H1 (cell line): Measurements from ENCODE around the gene PRR22. TPM values are rescaled to one million over a fixed set of nuclear protein-coding genes. Genes with fewer than 3 reads are reported as not detected.

Source experiments
- CTCF ChIA-PET: fragments of 300-600 bp; sonication (Branson Sonifier 250); formaldehyde crosslinking; loops from one replicate; lab custom pipeline; 2021; ENCODE audit not compliant: partially characterized antibody; lab: Charles Lee
- POLR2A ChIA-PET: fragments of 300-600 bp; sonication (Branson Sonifier 250); formaldehyde crosslinking; loops from one replicate; lab custom pipeline; 2021; ENCODE audit warnings: inconsistent platforms; ENCODE audit not compliant: partially characterized antibody; lab: Charles Lee
- DNase-seq, 2 experiments: peaks; one replicate each; pipeline versions ENCODE4 v3.0.0 to v3.0.0-alpha.2; 2010 to 2022; ENCODE audit warnings: low spot score in 2 of 2, low read depth in 1 of 2, mixed read lengths in 1 of 2
- FAIRE-seq: peaks from 2 replicates; lab custom pipeline; 2011; peaks lifted over from hg19 to GRCh38; lab: Jason Lieb, UNC
- H2AFZ ChIP-seq: 2 replicates; pipeline ENCODE4 v1.8.1; 2012; ENCODE audit warnings: low read length, inconsistent platforms
- H2AK5ac ChIP-seq: 2 replicates; pipeline ENCODE4 v1.6.1; 2013; ENCODE audit warnings: low read depth, low read length
- H2BK120ac ChIP-seq: replicated peaks from 2 replicates; pipeline ENCODE3; 2013; ENCODE audit warnings: low read depth, low read length, inconsistent platforms
- H2BK12ac ChIP-seq: 2 replicates; pipeline ENCODE4 v1.6.1; 2013; ENCODE audit warnings: low read depth, low read length
- H2BK15ac ChIP-seq: 2 replicates; pipeline ENCODE4 v1.6.1; 2013; ENCODE audit warnings: low read length
- H2BK20ac ChIP-seq: 2 replicates; pipeline ENCODE4 v1.6.1; 2013; ENCODE audit warnings: low read length
- H2BK5ac ChIP-seq: 2 replicates; pipeline ENCODE4 v1.6.1; 2013; ENCODE audit warnings: low read depth, low read length
- H3K14ac ChIP-seq: 2 replicates; pipeline ENCODE4 v1.6.1; 2013; ENCODE audit warnings: inconsistent platforms; ENCODE audit not compliant: insufficient read length
- H3K18ac ChIP-seq: 2 replicates; pipeline ENCODE4 v1.6.1; 2013; ENCODE audit warnings: low read length; ENCODE audit errors: extremely low read depth
- H3K23ac ChIP-seq: 2 replicates; pipeline ENCODE4 v1.6.1; 2013; ENCODE audit warnings: inconsistent platforms; ENCODE audit not compliant: insufficient read length
- H3K23me2 ChIP-seq: 2 replicates; pipeline ENCODE4 v1.6.1; 2013; ENCODE audit warnings: low read depth, low read length
- H3K27ac ChIP-seq: 2 replicates; pipeline ENCODE4 v1.6.1; 2011; ENCODE audit warnings: low read depth, low read length, inconsistent platforms
- H3K27me3 ChIP-seq, 4 experiments: replicated peaks in 1 of 4; 1 replicate in 1 of 4; 2 replicates in 3 of 4; pipeline versions ENCODE4 v1.6.1 to v1.8.1; 2011 to 2013; ENCODE audit warnings: low read length in 3 of 4, mild to moderate bottlenecking in 3 of 4, inconsistent platforms in 2 of 4, mixed read lengths in 2 of 4, moderate library complexity in 1 of 4; ENCODE audit not compliant: control insufficient read depth in 3 of 4, insufficient read depth in 3 of 4; ENCODE audit errors: extremely low read depth in 1 of 4
- H3K36me3 ChIP-seq, 4 experiments: 2 replicates each; pipeline versions ENCODE4 v1.6.1 to v1.8.1; 2011 to 2013; ENCODE audit warnings: mild to moderate bottlenecking in 4 of 4, low read length in 3 of 4, moderate library complexity in 2 of 4, control low read depth in 1 of 4, inconsistent platforms in 1 of 4; ENCODE audit not compliant: insufficient read depth in 4 of 4, control insufficient read depth in 2 of 4
- H3K4ac ChIP-seq: replicated peaks from 2 replicates; pipeline ENCODE3; 2013; ENCODE audit warnings: low read length, low read depth, mixed read lengths, inconsistent platforms; ENCODE audit not compliant: insufficient read length
- H3K4me1 ChIP-seq, 4 experiments: replicated peaks in 1 of 4; 1 replicate in 1 of 4; 2 replicates in 3 of 4; pipeline versions ENCODE4 v1.6.1 to v1.8.1; 2011 to 2013; ENCODE audit warnings: low read length in 3 of 4, inconsistent platforms in 2 of 4, mixed read lengths in 1 of 4; ENCODE audit not compliant: insufficient read depth in 4 of 4, control insufficient read depth in 3 of 4
- H3K4me2 ChIP-seq, 2 experiments: 2 replicates each; pipeline versions ENCODE4 v1.6.1 to v1.8.1; 2011 to 2013; ENCODE audit warnings: low read depth in 2 of 2, low read length in 2 of 2, control low read depth in 1 of 2, inconsistent platforms in 1 of 2, mild to moderate bottlenecking in 1 of 2; ENCODE audit not compliant: insufficient read depth in 1 of 2
- H3K4me3 ChIP-seq, 4 experiments: fragments of 200-600, 300-600 bp in 1 of 4; sonication (generic), shearing (Covaris generic), sonication (Bioruptor Twin) in 1 of 4; 2 replicates each; pipeline versions ENCODE4 v1.5.1 to v1.8.1; 2011 to 2016; ENCODE audit warnings: low read length in 4 of 4, low read depth in 3 of 4, control low read depth in 2 of 4, inconsistent platforms in 2 of 4, mild to moderate bottlenecking in 2 of 4, mixed read lengths in 1 of 4, moderate library complexity in 1 of 4; ENCODE audit not compliant: insufficient read depth in 2 of 4; ENCODE audit errors: extremely low read depth in 1 of 4
- H3K56ac ChIP-seq: replicated peaks from 2 replicates; pipeline ENCODE3; 2013; ENCODE audit warnings: low read depth, mild to moderate bottlenecking, mixed read lengths, low read length, inconsistent platforms; ENCODE audit not compliant: insufficient read length
- H3K79me1 ChIP-seq: 2 replicates; pipeline ENCODE4 v1.6.1; 2013; ENCODE audit warnings: low read depth, low read length, control low read depth
- H3K79me2 ChIP-seq, 2 experiments: 2 replicates each; pipeline versions ENCODE4 v1.6.1 to v1.8.1; 2012 to 2013; ENCODE audit warnings: low read length in 2 of 2, mild to moderate bottlenecking in 2 of 2, inconsistent platforms in 1 of 2; ENCODE audit not compliant: insufficient read depth in 2 of 2, control insufficient read depth in 1 of 2
- H3K9ac ChIP-seq, 4 experiments: replicated peaks in 1 of 4; 1 replicate in 1 of 4; 2 replicates in 3 of 4; pipeline versions ENCODE4 v1.6.1 to v1.8.1; 2011 to 2013; ENCODE audit warnings: low read depth in 3 of 4, low read length in 3 of 4, control low read depth in 2 of 4, mild to moderate bottlenecking in 2 of 4, moderate library complexity in 2 of 4, inconsistent platforms in 1 of 4; ENCODE audit errors: extremely low read depth in 1 of 4
- H3K9me3 ChIP-seq, 2 experiments: 2 replicates each; pipeline versions ENCODE4 v1.6.1 to v1.8.1; 2012 to 2013; ENCODE audit warnings: mild to moderate bottlenecking in 2 of 2, moderate library complexity in 2 of 2, control low read depth in 1 of 2, inconsistent platforms in 1 of 2, low read depth in 1 of 2, low read length in 1 of 2, mixed read lengths in 1 of 2; ENCODE audit not compliant: insufficient read depth in 2 of 2
- H4K20me1 ChIP-seq, 2 experiments: replicated peaks in 1 of 2; 2 replicates each; pipeline versions ENCODE3 to v1.8.1; 2011 to 2013; ENCODE audit warnings: inconsistent platforms in 2 of 2, low read length in 2 of 2, mild to moderate bottlenecking in 1 of 2; ENCODE audit not compliant: insufficient read depth in 2 of 2, control insufficient read depth in 1 of 2
- H4K5ac ChIP-seq: 2 replicates; pipeline ENCODE4 v1.6.1; 2013; ENCODE audit warnings: low read length, low read depth, mixed read lengths, inconsistent platforms; ENCODE audit not compliant: insufficient read length
- H4K8ac ChIP-seq: 2 replicates; pipeline ENCODE4 v1.8.0; 2013; ENCODE audit warnings: mild to moderate bottlenecking, moderate library complexity, low read length, inconsistent platforms; ENCODE audit not compliant: insufficient read depth; ENCODE audit errors: extremely low read depth
- H4K91ac ChIP-seq: replicated peaks from 2 replicates; pipeline ENCODE3; 2013; ENCODE audit warnings: low read length, mixed read lengths, inconsistent platforms; ENCODE audit not compliant: insufficient read length
- GABPA ChIP-seq: IDR thresholded peaks from 2 replicates; pipeline ENCODE4 v1.6.1; 2011; ENCODE audit warnings: mild to moderate bottlenecking, low read length, moderate library complexity, borderline replicate concordance; ENCODE audit not compliant: insufficient read depth
- MAFK ChIP-seq: IDR thresholded peaks from 2 replicates; pipeline ENCODE4 v1.6.1; 2012; ENCODE audit warnings: low read depth, mild to moderate bottlenecking, improper control_type of control experiment, low read length
- SIX5 ChIP-seq: IDR thresholded peaks from 2 replicates; pipeline ENCODE4 v1.6.1; 2011; ENCODE audit warnings: mild to moderate bottlenecking, low read depth, low read length
- YY1 ChIP-seq: IDR thresholded peaks from 2 replicates; pipeline ENCODE4 v1.6.1; 2011; ENCODE audit warnings: low read depth, mild to moderate bottlenecking, low read length
- WGBS, 2 experiments: shearing (Covaris generic) in 1 of 2; methylation state at CpG; one replicate each; pipeline versions ENCODE4 v1.1.6 to v1.1.7; 2013 to 2015; ENCODE audit warnings: low lambda C conversion rate in 2 of 2, mixed read lengths in 2 of 2, inconsistent platforms in 1 of 2, low coverage in 1 of 2, missing lambda C conversion rate in 1 of 2; ENCODE audit not compliant: insufficient replicate concordance in 2 of 2, insufficient coverage in 1 of 2, insufficient read length in 1 of 2; ENCODE audit errors: extremely low coverage in 1 of 2, missing lambda C conversion rate in 1 of 2; 5-methylcytosine and 5-hydroxymethylcytosine counted together
- polyA plus RNA-seq, 7 experiments: library from polyadenylated mRNA; depleted of rRNA in 3 of 7; stranded (reverse) in 5 of 7; unstranded in 2 of 7; fragments of >200 nt in 5 of 7; fragments of 200-250 nt in 2 of 7; gene quantifications; 1 replicate in 5 of 7; 2 replicates in 1 of 7; 4 replicates in 1 of 7; pipeline versions ENCODE4 v1.2.1 to v1.2.3, GENCODE V29; 2011 to 2013; ENCODE audit warnings: missing spikeins in 2 of 7, mixed read lengths in 2 of 7
- total RNA-seq: library from RNA; stranded (reverse); fragmentation: NEBNext Ultra II Directional; extraction: Animal tissue kit (Norgen Biotek cat#: 25700); gene quantifications from 2 replicates; pipeline ENCODE4 v1.2.1, GENCODE V29; 2021

The PRR22 gene
- total and polyA plus RNA-seq, 2 of the 8 experiments (the other 6 are each of a cell fraction or from before 2014, with no cell fraction given), result 1.9 to 2.1 TPM

DNA sequence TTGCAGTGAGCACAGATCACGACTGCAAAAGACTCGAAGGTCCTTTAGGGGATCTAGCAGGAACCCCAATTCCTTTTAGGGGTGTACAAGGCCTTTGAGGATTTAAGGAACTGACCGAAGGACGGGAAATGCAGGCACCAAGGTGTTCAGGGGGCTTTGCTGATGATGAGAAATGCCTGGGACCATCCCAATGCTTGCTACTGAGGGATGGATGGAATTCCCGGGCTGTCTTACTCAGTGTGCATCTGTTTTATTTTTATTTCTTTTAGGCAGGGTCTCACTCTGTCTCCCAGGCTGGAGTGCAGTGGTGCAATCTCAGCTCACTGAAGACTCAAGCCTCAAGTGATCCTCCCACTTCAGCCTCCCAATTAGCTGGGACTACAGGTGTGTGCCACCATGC is 11.3 kb downstream of the PRR22 start:
- H3K9ac ChIP-seq, result no peak overlapping the region
- POLR2A ChIA-PET, result interaction anchor here (1.3 to 5.4 kb wide), 7 partner anchors 10 to 130 kb away, joined by 3 to 24 read pairs (median 8); partner anchors contain the start of genes CATSPERD, DUS3L, LONP1 and NDUFA11
- 0 out of 2 replicates have a peak overlapping the region, but pooled peaks have one; percentile 4 for H4K8ac ChIP-seq
- peak overlapping the region; percentile 73; the same call in 1 of the 2 replicates for H2AFZ ChIP-seq
- no peak overlapping the region for H3K4ac ChIP-seq
- H3K18ac ChIP-seq, result peak overlapping the region; percentile 6; the same call in 1 of the 2 replicates
- no peak overlapping the region for H4K5ac ChIP-seq
- H2BK5ac ChIP-seq, result no peak overlapping the region
- H3K14ac ChIP-seq, result no peak overlapping the region
- FAIRE-seq (no peak), DNase-seq (no peak)
- H2BK15ac ChIP-seq, result no peak overlapping the region
- H3K36me3 ChIP-seq, result no peaks in the 10 kb centered on the region
- peak overlapping the region; percentile 44; the same call in 1 of the 2 replicates for H2BK12ac ChIP-seq
- no peak overlapping the region for H2BK120ac ChIP-seq
- CTCF ChIA-PET, result interaction anchor here (0.6 to 4.7 kb wide), 7 partner anchors 10 to 376 kb away, joined by 3 to 19 read pairs (median 8); partner anchors contain the start of genes DUS3L and NRTN
- no peaks in the 10 kb centered on the region for H3K79me1 ChIP-seq
- no peaks in the 10 kb centered on the region; a peak in 2 of 7 replicates for H3K27me3 ChIP-seq
- no peak overlapping the region for H3K27ac ChIP-seq
- peak overlapping the region; percentile 4 for H4K91ac ChIP-seq
- no peak overlapping the region; the same call in 1 of the 2 replicates for H2BK20ac ChIP-seq
- 85% methylated on average over 5 of the region's 5 CpGs; no CpG with 5 or more reads in 1 of the 2 experiments for WGBS, 2 experiments
- H3K4me2 ChIP-seq, result no peak overlapping the region
- H3K4me1 ChIP-seq, result no peaks in the 10 kb centered on the region
- no peaks in the 10 kb centered on the region for H3K23me2 ChIP-seq
- 0 out of 2 replicates have a peak overlapping the region, but pooled peaks have one; percentile 89 for H2AK5ac ChIP-seq
- H3K56ac ChIP-seq, result no peak overlapping the region
- peaks cover 0 to 1% of the 10 kb centered on the region in 2 experiments for H4K20me1 ChIP-seq
- no peak overlapping the region for H3K4me3 ChIP-seq
- H3K23ac ChIP-seq, result no peak overlapping the region
- no peaks in the 10 kb centered on the region for H3K79me2 ChIP-seq
- no peak for TF ChIP-seq MAFK
- TF ChIP-seq YY1, result no peak
- TF ChIP-seq GABPA, result no peak
- TF ChIP-seq SIX5, result no peak
- no peaks in the 10 kb centered on the region; a peak in 1 of 4 replicates for H3K9me3 ChIP-seq
